COR-L47 (cell line): ENCODE data around the gene CARM1.
A peak's percentile ranks its signal among the peaks of the same experiment; 100 is the strongest.
"Not testable (repeated sequence)": the region's sequence is repeated elsewhere in the genome, so short reads cannot be mapped to it uniquely, and the experiment has no call there.

Experiments
- DNase-seq: peaks from one replicate; lab custom pipeline; 2025; lab: John Stamatoyannopoulos, UW

The CARM1 gene

GRCh38 chr19:10928563-10929401 lies 57.4 kb downstream of the CARM1 start, which contains the start of the genes TIMM29 and YIPF2:
TIMM29 (plus strand) TSS chr19:10928811; CDS start chr19:10928823, 12 bp downstream.
YIPF2 (minus strand) TSS chr19:10928639; CDS start chr19:10928410, 229 bp downstream.
- peak; percentile 97 for DNase-seq

- no peak for DNase-seq
These were observed 58.0 kb downstream of the CARM1 start for GRCh38 chr19:10929402-10929794.

- DNase-seq, result no peak
These were observed 64.2 kb downstream of the CARM1 start for GRCh38 chr19:10935371-10936059.

GRCh38 chr19:10936661-10937084 lies 65.3 kb downstream of the CARM1 start:
- peak; percentile 80 for DNase-seq

GRCh38 chr19:10941649-10942048 lies 70.3 kb downstream of the CARM1 start:
- DNase-seq, result not testable (repeated sequence)

- DNase-seq, result not testable (repeated sequence)
These were observed 72.1 kb downstream of the CARM1 start for GRCh38 chr19:10943412-10943811.

- DNase-seq, result no peak
These were observed 73.9 kb downstream of the CARM1 start for GRCh38 chr19:10945264-10945663.

- no peak for DNase-seq
These were observed 75.8 kb downstream of the CARM1 start for GRCh38 chr19:10946958-10947657.

- no peak for DNase-seq
These were observed 81.5 kb downstream of the CARM1 start for GRCh38 chr19:10952809-10953208.

GRCh38 chr19:10959277-10959968 lies 88.1 kb downstream of the CARM1 start:
- DNase-seq, result not testable (repeated sequence)

GRCh38 chr19:10960314-10961072 lies 89.1 kb downstream of the CARM1 start, which contains the start of gene SMARCA4:
SMARCA4 (plus strand) TSS chr19:10961030; CDS start chr19:10984152, 23,122 bp downstream.
- peak; percentile 95 for DNase-seq

GRCh38 chr19:10961073-10961860 lies 89.9 kb downstream of the CARM1 start:
- no peak for DNase-seq

- DNase-seq, result no peak
These were observed 91.5 kb downstream of the CARM1 start for GRCh38 chr19:10962863-10963262.

GRCh38 chr19:10963865-10964264 lies 92.5 kb downstream of the CARM1 start:
- DNase-seq, result no peak

GRCh38 chr19:10964903-10965302 lies 93.5 kb downstream of the CARM1 start:
- no peak for DNase-seq

- DNase-seq, result no peak
These were observed 94.0 kb downstream of the CARM1 start for GRCh38 chr19:10965398-10965797.

GRCh38 chr19:10966809-10967208 lies 95.5 kb downstream of the CARM1 start:
- no peak for DNase-seq

GRCh38 chr19:10968527-10969135 lies 97.3 kb downstream of the CARM1 start:
- DNase-seq, result no peak

- DNase-seq, result no peak
These were observed 99.9 kb downstream of the CARM1 start for GRCh38 chr19:10971107-10971726.
